HG03135 (cell line): ENCODE data around the gene LIN7B.
"Not testable (repeated sequence)": the region's sequence is repeated elsewhere in the genome, so short reads cannot be mapped to it uniquely, and the experiment has no call there.

Experiments
- ATAC-seq: cut with Tn5 transposase; IDR thresholded peaks from one replicate; pipeline ENCODE4 v1.9.1; 2021; ENCODE audit warnings: mild to moderate bottlenecking, moderate library complexity; ENCODE audit not compliant: unreplicated experiment

Gene LIN7B, protein sequence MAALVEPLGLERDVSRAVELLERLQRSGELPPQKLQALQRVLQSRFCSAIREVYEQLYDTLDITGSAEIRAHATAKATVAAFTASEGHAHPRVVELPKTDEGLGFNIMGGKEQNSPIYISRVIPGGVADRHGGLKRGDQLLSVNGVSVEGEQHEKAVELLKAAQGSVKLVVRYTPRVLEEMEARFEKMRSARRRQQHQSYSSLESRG

DNA sequence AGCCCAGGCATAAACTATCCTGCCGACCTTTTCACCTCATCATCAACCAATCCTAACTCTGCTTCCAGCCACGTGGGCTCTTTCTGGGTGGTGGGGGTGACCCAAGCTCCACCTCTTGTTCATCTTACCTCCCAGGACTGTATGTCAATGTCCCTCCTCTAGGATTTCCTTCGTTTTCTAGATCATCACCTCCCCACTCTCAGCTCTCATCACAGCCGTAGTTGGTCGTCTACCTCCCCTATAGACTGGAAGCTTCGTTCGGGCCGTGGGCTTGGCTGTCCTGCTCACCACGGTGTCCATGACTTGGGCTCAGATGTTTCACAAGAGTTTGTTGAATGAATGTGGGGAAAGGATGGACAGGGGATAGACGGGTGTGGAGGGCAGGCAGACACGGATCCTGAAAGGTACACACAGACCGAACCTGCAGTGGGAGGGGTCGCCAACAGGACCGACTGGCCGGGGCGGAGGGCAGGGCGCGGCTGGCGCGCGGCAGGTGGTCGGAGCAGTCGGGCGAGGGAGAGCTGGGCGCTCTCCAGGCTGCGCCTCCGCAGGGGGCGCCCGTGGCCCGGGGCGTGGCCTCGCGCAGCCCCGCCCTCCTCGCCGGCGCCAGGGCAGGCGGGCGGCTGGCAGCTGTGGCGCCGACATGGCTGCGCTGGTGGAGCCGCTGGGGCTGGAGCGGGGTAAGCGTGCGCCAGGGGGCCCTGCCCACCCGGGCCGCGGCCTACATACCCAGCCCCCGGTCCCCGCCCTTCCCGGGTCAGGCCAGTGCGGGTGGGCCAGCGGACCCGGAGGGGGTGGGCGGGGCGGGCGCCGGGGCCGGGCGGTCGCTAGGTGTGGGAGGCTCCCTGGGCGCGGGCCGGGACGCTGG is at the start of gene LIN7B:
LIN7B (plus strand) TSS at position 609 of the 868 bp plus-strand sequence; CDS start at position 644, 35 bp downstream.
- ATAC-seq: no peak

DNA sequence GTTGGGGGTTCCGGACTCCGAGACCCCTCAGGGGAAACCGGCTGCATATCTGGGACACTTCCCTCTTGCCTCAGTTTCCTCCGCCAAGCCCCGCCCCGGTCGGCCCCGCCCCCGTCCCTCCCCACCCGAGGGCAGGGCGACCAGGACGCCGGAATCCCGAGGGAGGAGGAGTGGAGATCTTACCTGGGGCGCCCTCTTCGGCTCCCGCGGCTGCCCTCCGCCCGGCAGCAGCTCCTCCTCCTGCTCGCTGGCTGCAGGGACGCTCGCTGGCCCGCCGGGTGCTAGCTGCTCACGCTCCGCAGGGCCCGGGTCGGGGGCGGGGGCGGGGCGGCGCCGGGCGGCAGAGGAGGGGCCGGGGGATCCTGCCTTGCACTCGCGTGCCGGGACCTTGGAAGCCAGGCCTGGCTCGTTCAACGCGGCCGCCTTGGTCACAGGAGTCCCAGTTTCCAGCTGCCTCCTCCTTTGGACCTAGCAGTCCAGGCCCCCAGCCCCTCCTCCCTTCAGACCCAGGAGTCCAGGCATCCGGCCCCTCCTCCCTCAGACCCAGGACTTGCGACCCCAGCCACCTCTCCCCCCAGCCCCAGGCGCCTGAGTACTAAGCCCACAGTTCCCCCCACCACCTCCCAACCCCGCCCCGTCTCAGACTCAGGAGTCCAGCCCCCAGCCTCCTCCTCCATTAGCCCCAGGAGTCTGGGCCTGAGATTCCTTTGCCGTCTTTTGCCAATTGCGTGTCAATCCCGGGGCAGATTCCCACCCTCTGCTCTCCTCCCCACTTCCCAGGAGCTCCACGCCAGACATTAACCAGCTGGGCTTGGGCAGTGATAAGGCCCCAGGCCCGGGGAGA is 49.2 kb upstream of the LIN7B start, which contains the start of gene NTF4:
NTF4 (minus strand) TSS at position 51 of the 844 bp plus-strand sequence. CDS start 2,821 bp downstream, outside the sequence.
- ATAC-seq: no peak

DNA sequence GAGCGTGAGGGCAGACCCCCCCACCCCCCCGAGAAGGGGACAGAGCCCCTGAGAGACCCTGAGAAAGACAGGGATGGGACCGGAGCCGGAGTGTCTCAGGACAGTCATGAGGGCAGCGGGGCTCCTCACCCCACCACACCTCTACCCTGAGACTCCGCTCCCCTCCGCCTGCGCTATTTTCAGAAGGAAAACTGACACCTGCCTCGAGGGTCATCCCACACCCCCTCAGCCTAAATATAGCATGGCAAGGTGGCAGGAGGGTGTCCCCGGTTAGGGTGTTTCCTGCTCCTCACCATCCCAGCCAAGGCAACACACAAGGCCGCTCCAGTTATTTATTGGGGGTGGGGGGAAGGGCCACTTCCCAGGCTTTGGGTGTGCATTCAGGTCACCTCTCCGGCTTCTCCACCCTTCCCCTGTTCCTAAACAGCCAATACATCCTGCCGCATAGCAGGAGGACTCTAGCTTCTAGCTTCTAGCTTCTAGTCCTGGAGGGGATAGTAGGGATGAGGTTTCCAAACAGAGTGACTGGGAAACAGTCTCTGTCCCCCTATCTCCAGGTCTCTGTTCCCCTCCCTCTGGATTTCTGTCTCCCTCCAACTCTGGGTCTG is 48.2 kb upstream of the LIN7B start:
- no peak for ATAC-seq

DNA sequence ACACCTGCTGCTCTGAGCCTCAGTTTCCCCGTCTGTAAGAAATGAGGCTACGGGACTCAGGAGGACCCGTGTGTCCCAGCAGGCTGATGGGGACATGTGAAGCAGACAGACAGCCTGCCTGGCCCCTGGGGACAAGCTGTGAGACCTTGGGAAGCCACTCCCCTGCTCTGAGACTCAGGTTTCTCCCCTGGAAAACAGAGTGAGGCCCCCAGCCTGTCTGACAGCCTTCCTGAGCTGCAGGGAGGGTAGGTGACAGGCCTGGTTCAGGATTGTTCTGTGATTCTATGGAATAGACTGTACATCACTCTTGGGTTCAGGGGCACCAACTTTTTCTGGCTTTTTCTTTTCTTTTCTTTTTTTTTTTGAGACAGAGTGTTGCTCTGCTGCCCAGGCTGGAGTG is 46.6 kb upstream of the LIN7B start:
- ATAC-seq: no peak

DNA sequence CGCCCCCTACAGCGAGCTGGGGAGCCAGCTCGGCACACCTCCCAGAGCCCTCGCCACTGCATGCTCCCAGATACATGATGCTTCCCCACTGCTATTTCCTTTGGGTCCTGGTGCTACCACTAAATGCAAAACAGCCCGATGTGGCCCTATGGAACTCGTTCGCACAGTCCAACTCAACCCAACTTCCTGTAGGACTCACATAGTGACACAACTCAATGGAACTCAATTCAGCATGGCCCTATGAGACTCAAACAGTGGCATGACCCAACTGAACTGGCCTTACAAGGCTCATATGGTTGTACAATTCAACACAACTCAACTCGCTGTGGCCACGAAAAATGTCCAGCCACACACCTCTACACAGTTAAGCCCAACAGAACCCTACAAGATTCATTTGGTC is 45.1 kb upstream of the LIN7B start:
- ATAC-seq: no peak

DNA sequence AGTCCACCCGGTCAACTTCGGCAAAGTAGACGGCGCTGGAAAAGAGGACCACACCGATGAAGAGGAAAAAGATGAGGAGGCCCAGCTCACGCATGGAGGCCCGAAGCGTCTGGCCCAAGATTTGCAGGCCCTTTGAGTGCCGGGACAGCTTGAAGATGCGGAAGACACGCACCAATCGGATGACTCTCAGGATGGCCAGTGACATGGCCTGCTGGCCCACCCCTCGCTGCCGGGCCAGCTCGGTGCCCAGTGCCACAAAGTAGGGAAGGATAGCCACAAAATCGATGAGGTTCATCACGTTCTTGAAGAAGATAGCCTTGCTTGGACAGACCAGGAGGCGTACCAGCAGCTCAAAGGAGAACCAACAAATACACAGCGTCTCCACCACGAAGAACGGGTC is 43.8 kb upstream of the LIN7B start:
- no peak for ATAC-seq

DNA sequence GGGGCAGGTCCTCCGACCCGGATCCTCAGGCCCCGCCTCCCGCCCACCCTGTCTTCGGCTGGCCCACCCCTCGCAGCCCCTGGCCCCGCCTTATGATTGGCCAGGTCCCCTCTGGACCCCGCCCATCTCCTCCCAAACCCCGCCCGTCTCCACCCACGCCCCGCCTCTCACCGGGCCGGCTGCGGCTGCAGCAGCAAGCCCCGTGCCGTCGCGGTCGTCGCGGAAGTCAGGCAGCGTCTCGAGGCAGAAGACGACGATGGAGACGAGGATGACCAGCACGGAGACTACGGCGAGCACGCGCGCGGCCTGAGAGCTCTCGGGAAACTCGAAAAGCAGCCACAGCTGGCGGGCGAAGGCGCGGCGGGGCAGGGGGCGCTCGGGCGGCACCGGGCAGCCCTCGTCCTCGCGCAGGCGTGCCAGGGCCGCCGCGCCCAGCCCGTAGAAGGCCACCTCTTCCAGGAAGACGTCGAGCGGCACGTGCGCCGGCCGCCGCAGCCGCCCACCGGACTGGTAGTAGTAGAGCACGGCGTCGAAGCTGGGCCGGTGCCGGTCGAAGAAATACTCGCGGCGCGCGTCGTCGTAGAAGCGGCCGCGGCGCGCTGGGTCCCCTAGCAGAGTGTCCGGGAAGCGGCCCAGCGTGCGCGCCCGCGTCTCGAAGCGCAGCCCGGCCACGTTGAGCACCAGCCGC is 42.2 kb upstream of the LIN7B start:
- ATAC-seq: no peak

DNA sequence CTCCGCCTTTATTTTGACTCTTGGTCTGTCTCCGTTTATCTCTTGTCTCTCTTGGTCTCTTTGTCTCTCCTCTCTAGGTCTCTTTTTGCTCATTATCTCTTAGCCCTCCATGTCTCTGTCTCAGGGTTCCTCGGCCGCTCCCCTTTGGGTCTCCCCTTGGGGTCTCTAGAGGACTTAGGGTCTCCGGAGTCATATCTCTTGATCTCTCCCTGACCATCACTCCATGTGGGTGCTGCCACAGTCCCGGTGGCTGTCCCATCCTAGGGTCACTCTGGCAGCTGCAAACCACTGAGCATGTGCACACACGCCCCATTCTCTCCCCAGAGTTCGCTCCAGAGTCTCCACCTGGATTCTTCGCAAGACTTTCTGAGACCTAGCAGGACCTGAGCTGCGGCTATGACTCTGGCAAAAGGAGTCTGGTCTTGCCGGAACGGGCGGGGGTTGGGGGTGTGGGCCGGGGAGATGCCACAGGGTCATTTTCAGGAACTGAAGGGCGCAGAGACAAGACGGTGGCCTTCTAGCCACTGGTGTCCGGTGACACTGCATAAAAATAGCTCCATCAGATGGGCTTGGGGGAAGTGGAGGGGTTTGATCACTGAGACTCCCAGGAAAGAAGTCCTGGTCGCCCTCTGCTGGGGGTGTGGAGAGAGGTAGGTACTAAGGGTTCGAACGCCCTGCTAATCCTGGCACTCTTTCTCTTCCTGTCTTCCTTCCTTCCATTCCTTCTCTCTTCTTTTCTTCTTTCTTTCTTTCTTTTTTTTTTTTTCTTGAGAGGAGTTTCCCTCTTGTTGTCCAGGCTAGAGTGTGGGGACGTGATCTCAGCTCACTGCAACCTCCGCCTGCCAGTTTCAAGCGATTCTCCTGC is 40.4 kb upstream of the LIN7B start:
- no peak for ATAC-seq

DNA sequence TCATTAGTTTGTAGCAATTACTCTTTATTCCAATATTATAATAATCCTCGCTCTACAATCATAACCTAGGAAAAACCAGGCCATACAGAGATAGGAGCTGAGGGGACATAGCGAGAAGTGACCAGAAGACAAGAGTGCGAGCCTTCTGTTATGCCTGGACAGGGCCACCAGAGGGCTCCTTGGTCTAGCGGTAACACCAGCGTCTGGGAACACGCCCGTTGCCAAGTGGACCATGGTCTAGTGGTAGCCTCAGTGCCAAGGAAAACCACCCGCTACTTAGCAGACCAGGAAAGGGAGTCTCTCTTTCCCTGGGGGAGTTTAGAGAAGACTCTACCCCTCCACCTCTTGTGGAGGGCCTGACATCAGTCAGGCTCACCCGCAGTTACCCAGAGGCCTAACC is 39.3 kb upstream of the LIN7B start:
- not testable (repeated sequence) for ATAC-seq

DNA sequence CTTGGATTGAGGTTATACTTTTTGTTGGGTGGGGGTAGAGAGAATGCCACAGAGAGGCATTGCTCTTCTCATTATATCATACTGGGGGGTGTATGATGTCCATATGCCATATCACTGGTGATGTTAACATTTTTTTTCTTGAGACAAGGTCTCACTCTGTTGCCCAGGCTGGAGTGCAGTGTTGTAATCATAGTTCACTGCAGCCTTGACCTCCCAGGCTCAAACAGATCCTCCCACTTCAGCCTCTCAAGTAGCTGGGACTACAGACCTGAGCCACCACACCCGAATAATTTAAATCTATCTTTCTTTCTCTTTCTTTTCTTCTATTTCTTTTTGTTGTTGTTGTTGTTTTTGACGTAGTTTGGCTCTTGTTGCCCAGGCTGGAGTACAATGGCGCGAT is 33.8 kb upstream of the LIN7B start:
- no peak for ATAC-seq

DNA sequence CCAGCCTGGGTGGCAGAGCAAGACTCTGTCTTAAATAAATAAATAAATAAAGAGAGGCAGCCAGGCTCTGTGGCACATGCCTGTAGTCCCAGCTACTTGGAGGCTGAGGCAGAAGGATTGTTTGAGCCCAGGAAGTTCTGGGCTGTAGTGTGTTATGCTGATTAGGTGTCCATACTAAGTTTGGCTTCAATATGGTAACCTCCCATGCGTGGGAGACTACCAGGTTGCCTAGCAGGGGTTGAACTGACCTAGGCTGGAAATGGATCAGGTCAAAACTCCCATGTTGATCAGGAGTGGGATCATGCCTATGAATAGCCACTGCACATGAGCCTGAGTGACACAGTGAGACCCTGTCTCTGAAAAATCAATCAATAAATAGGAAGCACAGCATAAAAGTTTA is 32.9 kb upstream of the LIN7B start:
- ATAC-seq: no peak

DNA sequence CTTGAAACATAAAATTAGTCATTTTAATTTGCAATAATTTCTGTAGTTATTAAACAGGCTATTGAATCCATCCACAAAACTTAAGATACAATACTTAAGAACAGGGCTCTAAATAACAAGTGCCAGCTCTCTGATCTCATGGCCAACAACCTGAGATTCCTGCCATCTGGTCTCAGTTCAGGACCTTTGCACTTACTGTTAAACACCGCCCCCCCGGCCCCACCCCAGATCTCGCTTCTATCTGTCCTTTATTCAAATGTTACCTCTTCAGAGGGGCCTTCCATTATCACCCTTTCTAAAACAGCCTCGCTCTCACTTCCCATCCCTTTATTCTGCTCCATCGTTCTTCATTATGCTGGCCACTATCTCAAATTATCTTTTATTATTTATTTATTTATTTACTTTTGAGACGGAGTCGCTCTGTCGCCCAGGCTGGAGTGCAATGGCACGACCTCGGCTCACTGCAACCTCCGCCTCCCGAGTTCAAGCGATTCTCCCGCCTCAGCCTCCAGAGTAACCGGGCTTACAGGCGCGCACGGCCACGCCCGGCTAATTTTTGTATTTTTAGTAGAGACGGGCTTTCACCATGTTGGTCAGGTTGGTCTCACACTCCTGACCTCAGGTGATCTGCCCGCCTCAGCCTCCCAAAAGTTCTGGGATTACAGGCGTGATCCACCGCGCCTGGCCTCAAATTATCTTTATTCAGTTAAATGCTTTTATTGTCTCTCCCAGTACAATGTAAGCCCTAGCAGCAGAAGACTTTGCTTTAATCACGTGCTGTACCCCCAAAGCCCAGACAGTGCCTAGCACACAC is 29.8 kb upstream of the LIN7B start:
- no peak for ATAC-seq

DNA sequence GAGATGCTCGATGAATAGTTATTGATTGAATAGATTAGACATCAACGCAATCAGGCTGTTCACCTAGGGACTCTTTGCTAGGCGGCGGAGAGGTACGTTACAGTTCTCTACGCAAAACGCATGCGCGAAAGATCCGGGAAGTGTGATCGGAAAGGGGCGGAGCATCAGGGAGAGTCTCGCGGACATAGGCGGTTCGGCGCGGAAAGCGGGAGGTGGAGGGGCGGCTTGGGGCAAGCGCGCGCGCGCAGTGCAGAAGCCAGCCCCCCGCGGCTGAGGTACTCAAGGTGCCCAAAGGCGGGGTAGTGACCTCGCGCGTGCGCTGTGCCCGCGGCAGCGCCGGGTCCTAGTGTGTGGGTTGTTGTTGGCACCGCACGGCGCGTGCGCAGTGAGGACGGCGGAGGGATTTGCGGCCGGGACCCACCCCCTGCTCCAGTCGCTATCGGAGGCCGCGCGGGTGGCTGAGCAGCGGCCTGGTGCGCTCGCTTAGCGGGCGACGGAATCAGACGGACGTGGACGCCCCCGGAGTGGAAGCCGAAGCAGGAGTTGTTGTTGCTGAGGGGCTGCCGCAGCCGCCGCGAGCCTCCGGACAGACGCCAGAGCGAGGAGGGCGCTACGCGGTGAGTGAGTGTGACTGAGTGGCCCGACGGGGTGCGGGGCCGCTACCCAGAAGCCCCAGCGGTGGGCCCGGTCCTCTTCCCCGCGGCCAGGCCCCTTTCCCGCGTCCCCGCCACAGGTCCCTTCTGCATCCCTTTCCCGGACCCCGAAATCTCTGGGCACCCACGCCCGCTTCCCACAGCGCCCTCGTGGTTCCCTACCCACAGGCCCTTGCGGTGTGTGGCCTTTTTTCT is 28.9 kb upstream of the LIN7B start, which contains the start of gene SNRNP70:
SNRNP70 (plus strand) TSS at position 432 of the 848 bp plus-strand sequence. CDS start 964 bp downstream, outside the sequence.
- peak; percentile 88 for ATAC-seq

DNA sequence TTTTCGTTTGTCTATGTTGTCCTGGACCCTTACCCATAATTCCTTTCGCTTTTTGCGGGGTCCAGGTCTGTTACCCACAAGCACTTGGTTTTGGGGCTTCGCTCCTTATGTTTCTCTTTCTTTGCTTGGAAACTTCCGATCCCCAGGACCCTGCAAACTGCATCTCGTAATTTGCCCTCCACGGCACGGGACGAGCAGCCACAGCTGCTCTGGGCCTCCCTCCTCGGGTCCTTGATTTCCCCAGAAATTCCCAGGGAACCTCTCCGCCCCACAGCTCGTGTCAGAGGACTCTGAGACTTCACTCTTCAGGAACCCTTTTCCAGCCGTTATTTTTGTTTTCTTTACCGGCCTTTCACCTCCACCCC is 28.3 kb upstream of the LIN7B start:
- no peak for ATAC-seq

DNA sequence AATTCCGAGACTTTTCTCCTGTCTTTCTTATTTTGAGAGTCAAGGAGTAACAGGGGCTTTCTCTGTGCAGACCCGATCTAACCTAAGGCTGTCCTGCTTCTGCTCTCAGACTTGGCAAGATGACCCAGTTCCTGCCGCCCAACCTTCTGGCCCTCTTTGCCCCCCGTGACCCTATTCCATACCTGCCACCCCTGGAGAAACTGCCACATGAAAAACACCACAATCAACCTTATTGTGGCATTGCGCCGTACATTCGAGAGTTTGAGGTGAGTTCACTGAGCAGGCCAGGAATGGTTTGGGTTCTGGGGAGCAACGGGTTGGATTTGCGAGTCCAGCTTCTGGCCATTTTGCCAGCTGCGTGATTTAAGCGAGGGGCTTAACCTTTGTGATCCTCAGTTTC is 27.9 kb upstream of the LIN7B start:
- no peak for ATAC-seq

DNA sequence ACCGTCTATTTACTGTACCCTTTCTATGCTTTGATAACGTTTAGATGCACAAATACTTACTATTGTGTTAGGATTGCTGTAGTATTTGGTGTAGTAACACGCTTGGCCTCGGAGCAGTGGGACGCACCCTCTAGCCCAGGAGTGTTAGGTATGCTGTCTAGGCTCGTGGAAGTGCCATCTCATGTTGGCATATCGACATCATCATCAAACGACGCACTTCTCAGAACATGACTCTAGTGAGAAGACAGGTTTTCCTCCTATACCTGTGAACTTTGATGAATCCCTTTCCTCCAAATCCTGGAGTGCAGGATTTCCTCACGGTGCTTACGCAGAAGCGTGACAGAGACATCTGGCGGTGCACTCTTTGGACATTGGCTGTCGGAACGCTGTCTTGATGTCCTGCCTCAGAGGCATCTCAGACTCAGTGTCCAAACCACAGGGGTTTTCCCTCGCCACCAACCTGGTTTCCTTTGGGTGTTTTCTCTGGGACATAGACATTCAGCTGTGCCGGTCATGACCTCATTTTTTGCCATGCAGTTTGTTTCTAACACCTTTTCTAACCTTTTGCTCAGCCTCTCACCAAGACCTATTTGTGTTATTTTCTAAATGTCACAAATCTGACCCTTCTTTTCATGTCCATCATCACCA is 22.7 kb upstream of the LIN7B start:
- ATAC-seq: no peak

DNA sequence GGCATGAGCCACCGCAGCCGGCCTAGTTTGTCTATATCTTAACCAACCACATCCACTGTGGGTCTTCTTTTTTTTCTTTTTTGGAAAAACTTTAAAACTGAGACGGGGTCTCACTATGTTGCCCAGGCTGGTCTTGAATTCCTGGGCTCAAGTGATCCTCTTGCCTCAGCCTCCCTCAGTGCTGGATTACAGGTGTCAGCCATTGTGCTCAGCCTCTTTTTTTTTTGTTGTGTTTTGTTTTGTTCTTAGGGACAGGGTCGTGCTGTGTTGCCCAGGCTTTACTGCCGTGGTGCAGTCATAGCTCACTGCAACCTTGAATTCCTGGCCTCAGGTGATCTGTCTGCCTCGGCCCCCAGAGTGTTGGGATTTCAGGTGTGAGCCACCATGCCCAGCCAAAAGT is 21.5 kb upstream of the LIN7B start:
- no peak for ATAC-seq
